HG03520 (cell line): Measurements from ENCODE around the gene ZNF532.

Source experiments
- ATAC-seq: cut with Tn5 transposase; IDR thresholded peaks from one replicate; pipeline ENCODE4 v1.9.1; 2021; ENCODE audit warnings: mild to moderate bottlenecking, moderate library complexity; ENCODE audit not compliant: unreplicated experiment

ZNF532 gene

DNA sequence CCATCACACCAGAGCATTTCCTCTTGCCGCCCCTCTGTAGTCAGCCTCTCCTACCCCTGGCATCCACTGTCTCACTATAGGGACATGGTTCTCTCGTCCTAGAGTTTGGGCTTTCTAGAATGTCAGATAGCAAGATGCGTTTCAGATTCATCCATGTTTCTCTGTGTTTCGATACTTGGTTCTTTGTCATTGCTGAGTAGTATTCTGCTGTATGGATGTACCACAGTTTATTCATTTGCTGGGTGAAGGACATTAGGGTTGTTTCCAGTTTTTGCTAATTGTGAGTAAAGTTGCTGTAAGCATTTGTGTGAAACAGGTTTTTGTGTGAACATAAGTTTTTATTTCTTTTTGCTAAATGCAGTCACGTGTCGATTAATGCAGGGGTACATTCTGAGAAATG lies 3.8 kb downstream of the ZNF532 start:
- ATAC-seq, result no peak

DNA sequence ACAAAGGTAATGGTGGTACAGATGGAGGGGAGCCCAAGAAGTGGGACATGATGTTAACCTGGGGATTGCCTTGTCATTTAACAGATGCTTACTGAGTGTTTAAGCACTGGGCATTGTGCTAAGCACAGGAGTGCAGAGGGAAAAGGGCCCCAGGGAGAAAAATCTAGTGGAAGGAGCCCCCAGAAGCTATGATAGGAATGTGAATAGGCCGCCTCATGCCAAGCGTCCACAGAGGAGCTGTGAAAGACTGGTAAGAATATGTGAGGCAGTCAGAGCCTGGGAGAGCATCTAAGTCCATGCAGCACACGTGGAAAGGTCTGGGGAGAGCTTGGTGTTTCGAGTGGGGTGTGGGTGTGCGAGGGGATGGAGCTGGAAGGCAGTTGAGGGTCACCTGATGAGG lies 5.5 kb downstream of the ZNF532 start:
- no peak for ATAC-seq

DNA sequence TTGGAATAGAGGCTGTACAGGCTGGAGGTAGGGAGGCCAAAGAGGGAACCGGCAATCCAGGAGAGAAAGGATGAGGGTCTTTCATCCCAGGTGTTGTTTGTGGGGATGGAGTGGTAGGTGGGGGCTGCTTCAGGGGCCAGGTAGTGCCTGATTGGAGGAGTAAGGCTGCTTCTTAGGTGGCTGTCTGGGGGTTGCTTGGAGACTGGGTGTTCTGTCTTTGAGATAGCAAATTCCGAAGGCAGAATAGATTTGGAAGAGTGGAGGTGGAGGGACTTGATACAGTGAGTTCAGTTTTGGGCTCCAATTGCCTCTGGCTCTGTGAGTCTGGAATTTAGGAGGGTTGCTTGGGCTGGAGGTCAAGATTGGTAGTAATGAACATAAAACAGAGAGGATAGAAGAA lies 5.9 kb downstream of the ZNF532 start:
- ATAC-seq, result no peak

DNA sequence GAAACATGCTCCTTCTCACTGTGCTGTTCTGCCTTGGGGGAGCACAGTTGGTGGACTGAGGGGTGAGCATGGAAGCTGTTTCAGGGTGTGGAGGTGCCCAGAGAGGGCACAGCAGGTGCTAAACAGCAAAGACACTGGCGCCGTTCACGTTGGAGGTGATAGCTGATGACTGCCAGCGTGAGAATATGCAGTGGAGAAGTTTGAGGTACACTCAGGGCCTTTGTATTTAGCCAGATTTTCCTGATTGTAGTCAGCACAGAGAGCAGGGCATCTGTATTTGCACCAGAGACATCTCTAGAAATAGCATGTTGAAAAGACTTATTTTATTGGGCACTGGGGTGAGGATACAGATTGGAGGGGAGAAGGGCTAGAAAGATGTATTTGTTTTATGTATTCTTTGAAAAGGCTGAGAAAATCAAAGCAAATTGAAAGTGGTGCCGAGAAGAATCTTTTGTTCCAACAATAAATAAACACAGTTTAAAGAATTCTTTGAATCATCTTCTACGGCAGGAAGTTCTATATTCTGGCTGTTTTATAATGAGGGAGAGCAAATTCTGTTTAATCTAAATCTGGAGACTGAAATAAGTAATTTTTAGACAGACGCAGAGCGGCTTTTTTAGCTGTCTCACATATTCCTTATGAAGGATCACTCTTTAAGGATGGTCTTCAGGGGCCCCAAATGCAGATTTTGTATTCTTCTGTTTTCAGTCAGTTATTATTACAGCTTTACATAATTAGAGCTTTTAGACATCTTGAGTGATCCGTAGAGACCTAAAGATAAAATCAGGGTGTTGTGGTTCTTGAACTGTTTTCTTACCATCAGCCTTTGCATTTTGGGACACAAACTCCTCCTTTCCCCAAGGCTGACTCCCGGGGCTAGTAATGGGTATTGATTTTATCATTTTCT lies 7.1 kb downstream of the ZNF532 start:
- no peak for ATAC-seq

DNA sequence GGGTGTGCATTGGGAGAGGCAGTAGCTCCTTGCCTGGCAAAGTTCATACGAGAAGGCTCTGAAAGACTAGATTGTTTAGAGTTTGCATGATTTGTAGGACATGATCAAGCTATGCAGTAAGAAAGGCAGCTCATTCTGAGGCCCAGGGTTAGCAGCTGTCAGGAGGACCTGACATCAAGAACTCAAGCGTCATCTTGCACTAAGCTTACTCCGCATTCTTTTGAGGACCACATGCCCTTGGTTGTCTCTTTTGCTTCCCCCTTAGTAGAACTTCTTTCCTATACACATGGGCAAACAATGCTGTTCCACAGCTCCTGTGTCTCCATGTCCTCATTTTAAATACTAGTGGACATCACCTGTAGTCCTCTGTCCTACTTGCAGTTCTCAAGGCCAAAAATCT lies 14.0 kb downstream of the ZNF532 start:
- no peak for ATAC-seq

DNA sequence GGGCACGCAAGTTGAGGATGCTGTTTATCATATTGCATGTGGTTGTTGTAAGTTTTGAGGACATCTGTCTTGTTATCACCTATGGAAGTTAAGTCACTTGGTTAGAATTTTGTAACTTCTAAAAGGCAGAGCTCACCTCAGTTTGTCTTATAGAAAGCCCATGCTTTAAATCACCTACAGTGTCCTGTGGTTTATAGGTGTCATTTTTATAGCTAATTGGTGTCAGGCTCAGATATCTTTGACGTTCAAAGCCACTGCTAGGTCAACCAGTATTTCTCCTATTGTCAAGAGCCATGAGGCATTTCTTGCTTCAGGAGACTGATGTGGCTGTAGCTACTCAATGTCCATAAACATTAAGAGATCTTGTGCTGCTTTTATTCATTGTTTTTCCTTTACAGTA lies 16.8 kb downstream of the ZNF532 start:
- ATAC-seq, result no peak

DNA sequence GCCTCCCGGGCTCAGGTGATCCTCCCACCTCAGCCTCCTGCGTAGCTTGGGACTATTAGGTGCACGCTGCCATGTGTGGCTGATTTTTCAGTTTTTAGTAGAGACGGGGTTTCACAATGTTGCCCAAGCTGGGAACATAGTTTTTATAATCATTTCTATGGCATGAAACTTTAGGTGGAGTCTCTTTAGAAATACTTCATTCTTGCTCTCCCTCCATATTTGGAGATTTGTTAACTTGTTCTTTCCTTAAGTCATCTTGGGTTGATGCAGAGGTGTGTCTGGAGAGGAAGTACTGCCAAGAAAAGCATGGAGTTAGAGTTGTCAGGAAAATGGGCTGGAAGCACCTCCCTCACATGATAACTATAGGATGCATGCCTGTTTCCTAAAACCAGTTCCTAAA lies 17.4 kb downstream of the ZNF532 start:
- ATAC-seq, result no peak

DNA sequence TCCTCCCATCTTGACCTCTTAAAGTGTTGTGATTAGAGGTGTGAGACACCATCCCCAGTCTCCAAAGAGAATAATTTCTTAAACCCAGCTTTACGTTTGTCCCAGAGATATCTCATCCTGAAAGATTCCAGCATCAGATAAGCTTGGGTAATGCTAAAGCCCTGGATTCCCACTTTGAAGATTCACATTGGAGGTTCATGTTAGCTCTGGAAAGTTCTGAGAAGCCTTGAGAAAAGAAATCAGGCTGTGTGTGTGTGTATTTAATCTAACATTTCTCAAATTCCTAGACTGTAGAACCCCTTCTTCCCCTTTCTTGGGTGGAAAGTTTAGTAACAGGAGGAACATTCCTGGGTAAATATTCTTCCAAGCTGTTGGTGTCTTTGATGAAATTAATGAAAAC lies 18.0 kb downstream of the ZNF532 start:
- no peak for ATAC-seq

DNA sequence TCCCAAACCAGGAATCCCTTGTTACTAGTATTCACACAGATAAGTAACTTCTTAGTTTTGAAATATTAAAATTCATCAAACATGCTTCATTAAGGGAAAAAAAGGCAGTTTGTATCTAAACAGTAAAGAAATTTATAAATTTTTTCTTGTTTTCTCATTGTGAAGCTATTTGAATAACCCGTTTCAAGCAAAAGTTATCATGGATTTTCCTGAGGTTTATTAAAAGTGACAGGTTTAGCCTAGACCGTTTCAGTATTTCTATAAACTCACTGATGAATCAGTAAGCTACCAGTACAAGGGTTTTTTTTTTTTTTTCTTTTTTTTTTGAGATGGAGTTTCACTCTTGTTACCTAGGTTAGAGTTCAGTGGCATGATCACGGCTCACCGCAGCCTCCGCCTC lies 20.0 kb downstream of the ZNF532 start:
- no peak for ATAC-seq

DNA sequence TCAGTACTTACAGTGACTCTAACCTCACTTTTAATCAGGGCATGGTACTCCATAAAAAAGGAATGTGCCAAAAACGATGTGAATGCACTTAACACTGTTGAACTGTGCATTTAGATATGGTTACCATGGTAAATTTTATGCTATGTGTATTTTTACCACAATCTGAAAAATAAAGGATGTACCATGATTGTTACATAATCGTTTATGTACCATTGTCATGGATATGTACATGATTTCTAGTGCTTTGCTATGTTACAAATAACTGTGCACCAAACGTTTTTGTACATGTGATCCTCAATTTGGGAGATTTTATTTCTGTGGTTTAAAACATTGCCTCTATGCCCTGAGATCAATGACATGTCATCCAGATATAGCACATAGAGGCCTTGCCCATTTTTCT lies 21.8 kb downstream of the ZNF532 start:
- ATAC-seq, result no peak

DNA sequence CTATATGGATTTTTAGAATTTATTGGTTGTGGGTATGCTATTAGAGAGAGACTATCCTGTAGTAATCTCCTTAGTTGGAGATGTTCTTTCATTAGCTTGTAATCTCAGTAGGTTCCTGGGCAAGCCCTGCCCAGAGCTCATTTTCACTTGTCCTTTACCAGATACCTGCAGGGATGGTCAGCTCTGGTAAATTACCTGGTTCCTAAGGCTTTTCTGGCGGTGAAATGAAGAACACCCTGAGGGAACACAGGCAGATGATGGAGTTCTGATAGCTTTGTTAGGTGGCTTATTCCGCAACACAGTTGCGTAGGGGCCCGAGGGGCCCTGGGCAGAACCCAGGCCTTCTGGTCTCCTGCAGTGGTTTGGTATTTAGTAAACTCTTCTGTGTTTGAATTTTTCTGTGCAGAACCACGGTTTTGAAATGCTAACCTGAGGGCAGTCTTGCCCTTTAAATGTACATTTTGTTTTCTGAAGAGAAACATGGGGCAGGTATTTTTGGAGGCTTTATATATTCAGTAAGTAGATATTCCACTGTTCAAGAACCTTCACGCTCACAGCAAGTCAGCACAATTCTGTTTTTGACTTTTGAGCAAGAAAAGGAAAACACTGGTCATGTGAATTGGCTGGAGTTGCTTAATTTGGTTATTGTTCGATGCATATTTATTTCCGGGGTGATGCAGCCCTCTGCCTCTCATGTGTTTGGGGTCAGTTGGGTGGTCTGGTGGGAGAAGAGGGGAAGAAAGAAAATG lies 22.4 kb downstream of the ZNF532 start:
- no peak for ATAC-seq

DNA sequence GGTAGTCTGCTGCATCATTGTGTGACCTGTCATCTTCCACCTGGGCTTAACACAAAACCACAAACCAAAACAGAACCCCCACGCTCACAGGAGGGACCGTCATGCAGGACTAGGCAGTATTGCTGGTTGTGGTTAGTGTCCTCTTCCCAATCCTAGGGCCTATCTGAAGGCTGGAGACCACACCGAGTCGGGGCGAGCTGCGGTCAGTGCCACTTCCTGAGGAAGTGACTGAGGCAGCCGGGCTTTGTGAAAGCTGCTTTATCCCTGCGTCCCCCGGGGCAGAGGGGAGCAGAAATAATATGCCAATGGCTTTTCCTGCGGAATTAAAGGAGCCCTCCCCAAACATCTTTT lies 22.9 kb downstream of the ZNF532 start:
- no peak for ATAC-seq

DNA sequence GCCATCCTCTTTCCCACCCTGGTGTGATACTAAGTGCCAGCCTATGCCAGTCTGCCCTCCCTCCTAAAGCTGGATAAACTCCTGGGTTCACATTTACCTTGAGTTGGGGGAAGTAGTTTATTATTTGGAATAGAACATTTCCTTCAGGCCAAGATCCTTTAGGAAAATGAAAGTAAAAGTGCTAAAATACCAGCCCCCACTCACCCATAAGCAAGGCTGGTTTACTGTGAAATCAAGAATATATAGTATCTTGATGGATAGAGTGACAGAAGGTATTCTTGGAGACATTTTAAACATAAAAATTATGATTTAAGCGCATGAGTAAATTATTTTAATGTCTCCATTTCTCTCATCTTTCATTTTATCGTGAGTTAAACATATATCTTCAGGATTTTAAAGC lies 27.1 kb downstream of the ZNF532 start:
- ATAC-seq, result no peak

DNA sequence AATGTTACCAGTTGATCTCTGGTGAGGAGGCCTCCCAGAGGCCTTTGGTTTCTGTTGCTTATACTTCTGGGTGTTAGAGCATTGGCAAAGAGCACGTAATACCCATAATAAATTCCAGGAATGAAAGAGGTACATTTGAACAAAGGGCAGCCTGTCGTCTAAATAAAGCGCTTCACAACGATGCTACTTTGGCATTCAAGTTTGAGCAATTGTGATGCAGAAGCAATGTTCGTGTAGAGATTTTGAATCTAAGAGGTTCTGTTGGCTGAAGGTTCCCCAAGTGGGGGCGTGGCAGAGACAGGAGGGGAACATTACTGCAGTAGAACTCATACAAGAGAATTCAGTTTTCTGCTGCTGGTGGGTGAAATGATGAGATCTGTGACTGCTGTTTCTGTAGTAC lies 27.8 kb downstream of the ZNF532 start:
- ATAC-seq, result no peak

DNA sequence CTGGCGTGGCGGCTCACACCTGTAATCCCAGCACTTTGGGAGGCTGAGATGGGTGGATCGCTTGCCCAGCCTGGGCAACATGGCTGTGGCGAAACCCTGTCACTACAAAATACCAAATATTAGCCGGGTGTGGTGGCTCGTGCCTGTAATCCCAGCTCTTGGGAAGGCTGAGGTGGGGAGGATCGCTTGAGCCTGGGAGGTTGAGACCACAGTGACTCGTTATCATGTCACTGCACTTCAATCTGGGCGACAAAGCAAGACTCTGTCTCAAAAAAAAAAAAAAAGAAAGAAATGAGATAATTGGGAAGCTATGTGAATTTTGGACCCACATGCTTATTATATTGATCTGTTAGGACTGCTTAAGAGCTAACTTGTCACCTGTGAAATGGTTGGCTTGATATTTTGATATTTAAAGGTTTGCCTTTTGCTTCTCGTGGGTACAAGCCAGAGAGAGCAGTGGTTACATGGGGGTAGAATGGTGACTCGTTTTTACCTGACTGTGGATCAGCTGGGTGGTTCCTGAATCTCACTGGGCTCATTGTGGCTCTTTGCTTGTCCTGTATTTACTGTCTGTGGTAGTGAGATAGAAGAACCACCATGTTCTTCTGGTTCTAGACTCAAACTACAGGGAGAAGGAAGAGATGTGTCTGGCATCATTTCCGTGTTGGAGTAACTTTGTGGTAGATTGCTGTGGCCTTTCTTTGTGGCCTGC lies 28.9 kb downstream of the ZNF532 start:
- ATAC-seq, result no peak

DNA sequence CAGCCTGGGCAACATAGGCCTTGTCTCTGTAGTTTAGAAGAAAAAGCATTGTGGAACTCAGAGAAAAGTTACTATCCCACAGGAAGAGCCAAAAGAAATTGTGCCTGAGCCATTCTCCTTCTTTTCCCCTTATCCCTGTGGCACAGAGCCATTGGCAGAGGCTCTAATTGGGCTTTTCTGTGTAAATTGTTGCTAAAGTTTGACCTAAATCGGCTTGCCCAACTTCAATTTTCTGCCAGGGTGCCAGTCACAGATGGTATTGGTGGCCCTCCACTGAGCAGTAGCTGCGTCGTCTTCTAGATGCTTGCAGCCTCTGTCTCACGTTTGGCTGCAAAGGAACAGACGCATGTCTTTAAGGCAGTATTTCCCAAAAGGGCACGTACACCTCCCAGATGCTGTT lies 30.3 kb downstream of the ZNF532 start:
- no peak for ATAC-seq

DNA sequence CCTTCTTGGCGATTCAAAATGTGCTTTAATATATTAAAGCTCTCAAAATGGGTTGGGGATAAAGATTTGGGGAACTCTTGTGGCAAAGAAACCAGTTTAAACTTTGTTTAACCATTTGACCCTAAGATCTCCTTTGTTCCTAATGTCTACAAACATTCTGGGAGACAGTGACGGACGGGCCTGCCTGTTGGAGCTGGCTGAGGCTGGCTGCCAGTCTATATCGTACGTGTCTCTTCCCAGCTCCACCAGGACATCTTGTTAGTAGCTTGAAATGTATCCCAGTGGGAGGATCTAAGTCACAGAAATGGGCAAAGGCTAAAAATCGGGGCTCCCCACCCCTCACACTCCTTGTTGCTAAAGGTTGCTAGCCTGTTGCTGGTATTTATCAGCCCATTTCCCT lies 30.7 kb downstream of the ZNF532 start:
- ATAC-seq, result no peak

DNA sequence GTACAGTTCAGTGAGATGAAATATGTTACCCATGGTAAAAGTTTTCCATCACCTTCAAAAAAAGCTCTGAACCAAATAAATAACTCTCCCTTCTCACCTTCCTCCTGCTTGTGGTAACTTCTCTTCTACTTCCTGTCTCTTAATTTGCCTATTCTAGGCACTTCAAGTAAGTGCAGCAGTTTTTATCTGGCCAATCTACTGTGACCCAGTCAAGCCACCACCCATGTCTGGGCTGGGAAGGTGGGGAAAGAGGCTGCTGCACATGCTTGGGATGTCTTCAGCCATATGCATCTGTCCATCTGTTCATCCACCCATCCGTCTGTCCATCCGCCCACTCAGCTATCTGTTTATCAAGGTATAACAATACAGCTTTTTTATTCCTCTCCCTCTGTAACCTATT lies 31.6 kb downstream of the ZNF532 start:
- no peak for ATAC-seq

DNA sequence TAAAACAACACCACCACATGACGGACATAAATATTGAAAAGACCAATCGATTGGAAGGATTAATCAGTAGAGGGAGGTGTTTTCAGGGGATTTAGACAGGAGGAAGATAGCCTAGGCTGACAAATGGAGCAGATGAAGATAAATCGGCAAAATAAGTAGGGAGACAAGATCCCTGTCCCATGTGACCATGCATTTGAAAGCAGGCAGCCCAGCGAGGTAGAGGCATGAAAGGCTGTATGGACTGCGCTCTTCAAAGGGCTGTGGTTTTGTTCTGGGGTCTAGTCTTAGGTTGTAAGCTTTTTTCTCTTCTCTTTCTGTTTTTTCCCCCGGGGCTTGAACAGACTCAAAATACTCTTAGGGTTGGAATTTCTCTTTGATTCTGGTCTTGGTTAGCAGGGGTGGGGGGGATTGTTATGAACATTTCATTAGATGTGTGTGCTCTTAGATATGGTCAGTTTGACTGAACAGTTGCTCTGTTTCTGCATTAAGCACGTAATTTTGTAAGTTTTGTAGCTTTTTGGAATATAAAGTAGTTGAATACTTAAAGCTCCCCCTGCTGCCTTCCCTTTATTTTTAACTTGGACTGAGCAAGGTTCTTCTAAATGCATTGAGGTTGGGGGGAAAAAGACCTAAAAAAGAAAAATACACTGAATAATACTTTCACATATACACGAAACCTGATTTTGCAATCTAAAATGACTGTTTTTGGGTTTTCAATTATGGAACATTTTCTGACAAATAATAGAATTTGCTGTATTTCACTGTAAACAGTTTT lies 32.2 kb downstream of the ZNF532 start:
- no peak for ATAC-seq

DNA sequence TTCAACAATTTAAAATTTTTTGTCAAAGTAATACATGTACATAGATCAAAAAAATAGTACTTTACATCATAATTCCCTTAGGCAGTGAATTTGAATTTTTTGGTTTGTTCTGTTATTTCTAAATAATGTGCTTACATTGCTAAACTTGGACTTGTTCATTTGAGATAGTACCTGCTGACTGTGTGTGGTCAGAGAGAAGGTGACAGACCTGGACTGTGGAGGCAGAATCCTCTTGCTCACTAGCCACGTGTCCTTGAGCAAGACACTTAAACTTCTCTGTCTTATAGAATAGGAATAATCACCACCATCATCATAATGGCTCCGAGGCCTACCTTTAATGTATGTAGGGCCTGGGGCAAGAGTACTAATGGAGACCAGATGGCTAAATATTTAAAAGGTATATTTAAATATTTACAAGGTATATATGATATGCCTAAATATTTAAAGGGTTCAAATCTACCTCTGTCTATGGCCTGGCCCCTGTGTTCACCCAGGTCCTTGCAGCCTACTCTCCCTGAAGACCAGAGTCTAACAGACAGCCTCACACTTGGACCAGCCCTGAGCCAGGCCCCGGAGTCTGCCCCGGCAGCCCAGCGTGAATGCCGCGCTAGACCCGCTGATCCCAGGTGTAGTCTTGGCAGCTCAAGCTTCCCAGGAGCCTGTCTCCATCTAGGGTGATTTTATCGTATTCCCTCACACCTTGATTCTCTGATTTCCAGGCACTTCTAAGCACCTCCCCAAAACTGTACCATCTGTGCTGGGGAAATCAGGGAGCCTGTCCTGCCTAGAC lies 33.5 kb downstream of the ZNF532 start:
- no peak for ATAC-seq
